Upper lobe of left lung (tissue), 4 donors: ENCODE measurements around the gene CPNE8.

ENCODE experiments used
- CTCF ChIP-seq, 6 experiments: fragments of 450-650 bp in 4 of 6; fragments of 200-600 bp in 2 of 6; sonication (generic) in 2 of 6; IDR thresholded peaks; one replicate each; pipeline ENCODE4 v1.5.1; 2016 to 2019; ENCODE audit warnings: antibody characterized with exemption in 6 of 6
- POLR2A ChIP-seq, 4 donors: fragments of 450-650 bp; IDR thresholded peaks; one replicate each; pipeline ENCODE4 v1.5.1; 2016 to 2017; ENCODE audit warnings: antibody characterized with exemption in 4 of 4, mild to moderate bottlenecking in 2 of 4

DNA sequence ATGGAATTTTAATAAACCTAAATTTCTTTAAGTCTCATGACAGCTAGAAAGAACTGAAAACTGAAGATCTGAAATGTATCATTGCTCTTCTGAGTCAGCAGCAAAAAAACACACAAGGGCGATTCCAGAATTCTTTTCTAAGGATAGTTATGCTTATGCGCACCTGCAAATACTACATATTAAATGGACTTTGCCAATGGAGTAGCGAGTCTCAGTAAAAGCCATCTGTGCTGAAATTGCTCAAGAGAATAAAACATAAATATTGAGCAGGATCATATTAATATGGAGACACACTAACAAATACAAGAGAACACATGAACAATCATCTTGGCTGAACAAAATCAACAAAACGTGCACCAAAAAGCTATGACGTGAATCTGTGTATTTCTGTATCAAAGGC lies 73.7 kb downstream of the CPNE8 start:
- TF ChIP-seq POLR2A (IDR thresholded peaks at IDR 0.05) (no peak), CTCF (IDR thresholded peaks at IDR 0.05) (no peak)
